K562 (cell line): Measurements from ENCODE around the gene JADE3. TPM values are rescaled to one million over a fixed set of nuclear protein-coding genes. Genes with fewer than 3 reads are reported as not detected.

Source experiments
- ATAC-seq: fragments of 200-7000 bp; cut with Tn5 transposase; 3 replicates; pipeline ENCODE4 v1.9.1; 2020; ENCODE audit warnings: moderate library complexity
- BruUV-seq: library from RNA; stranded (reverse); fragments of 400-500 nt; replicated peaks from 2 replicates; lab custom pipeline; 2021; lab: Mats Ljungman, UMichigan
- CTCF ChIA-PET: fragments of 300-600 bp; formaldehyde crosslinking; extraction: SDS; loops from one replicate; lab custom pipeline; 2021; ENCODE audit warnings: low intra/inter-chr PET ratio; lab: Yijun Ruan, JAX
- POLR2A ChIA-PET: fragments of 300-600, 350-650 bp; sonication (Branson Sonifier 250); formaldehyde crosslinking; extraction: SDS; loops from one replicate; lab custom pipeline; 2021; ENCODE audit warnings: antibody characterized with exemption, inconsistent platforms; lab: Yijun Ruan, JAX
- DNase-seq, 4 experiments: peaks; one replicate each; pipeline versions ENCODE4 v3.0.0 to v3.0.0-alpha.2; 2011 to 2018; ENCODE audit warnings: low spot score in 3 of 4, mixed read lengths in 3 of 4; ENCODE audit errors: extremely low read depth in 1 of 4
- FAIRE-seq: peaks from 2 replicates; lab custom pipeline; 2011; peaks lifted over from hg19 to GRCh38; lab: Jason Lieb, UNC
- H2AFZ ChIP-seq: 2 replicates; pipeline ENCODE4 v1.6.0; 2011; ENCODE audit warnings: low read depth, low read length, control low read depth, inconsistent platforms
- H3K27ac ChIP-seq: fragments of 200-600 bp; 3 replicates; pipeline ENCODE4 v1.8.0; 2011; ENCODE audit warnings: low read depth, mild to moderate bottlenecking, control low read depth, inconsistent platforms, low read length, moderate library complexity, mixed read lengths; ENCODE audit errors: extremely low read depth
- H3K27me3 ChIP-seq, 2 experiments: fragments of 300-600 bp in 1 of 2; 2 replicates in 1 of 2; 3 replicates in 1 of 2; pipeline versions ENCODE4 v1.6.0 to v1.8.0; 2011; ENCODE audit warnings: inconsistent platforms in 2 of 2, low read length in 2 of 2, mild to moderate bottlenecking in 1 of 2, mixed read lengths in 1 of 2, moderate library complexity in 1 of 2; ENCODE audit not compliant: control insufficient read depth in 2 of 2, insufficient read depth in 2 of 2
- H3K36me3 ChIP-seq: fragments of 300-600 bp; 3 replicates; pipeline ENCODE4 v1.8.0; 2011; ENCODE audit warnings: mild to moderate bottlenecking, low read length, inconsistent platforms; ENCODE audit not compliant: control insufficient read depth, insufficient read depth
- H3K4me1 ChIP-seq, 2 experiments: fragments of 200-600 bp in 1 of 2; replicated peaks in 1 of 2; 2 replicates in 1 of 2; 3 replicates in 1 of 2; pipeline versions ENCODE4 v1.5.1 to v1.8.0; 2011; ENCODE audit warnings: inconsistent platforms in 2 of 2, low read length in 2 of 2, mild to moderate bottlenecking in 1 of 2, mixed read lengths in 1 of 2, moderate library complexity in 1 of 2; ENCODE audit not compliant: control insufficient read depth in 2 of 2, insufficient read depth in 2 of 2
- H3K4me2 ChIP-seq: 2 replicates; pipeline ENCODE4 v1.6.1; 2011; ENCODE audit warnings: low read length, control low read depth, inconsistent platforms, mixed read lengths; ENCODE audit not compliant: insufficient read depth
- H3K4me3 ChIP-seq: fragments of 200-600 bp; sonication (generic), shearing (Covaris generic); 2 replicates; pipeline ENCODE4 v1.5.1; 2016; ENCODE audit warnings: control low read depth, inconsistent platforms
- H3K79me2 ChIP-seq: fragments of 200-600 bp; 3 replicates; pipeline ENCODE4 v1.8.0; 2011; ENCODE audit warnings: low read length, inconsistent platforms; ENCODE audit not compliant: control insufficient read depth, insufficient read depth
- H3K9ac ChIP-seq, 2 experiments: 2 replicates each; pipeline versions ENCODE4 v1.6.0 to v1.6.1; 2011; ENCODE audit warnings: low read depth in 2 of 2, low read length in 2 of 2, control low read depth in 1 of 2, inconsistent platforms in 1 of 2, mild to moderate bottlenecking in 1 of 2, mixed read lengths in 1 of 2; ENCODE audit not compliant: insufficient read depth in 1 of 2
- H3K9me1 ChIP-seq: one replicate; pipeline ENCODE4 v1.6.0; 2011; ENCODE audit warnings: inconsistent platforms, mild to moderate bottlenecking, low read length, moderate library complexity; ENCODE audit not compliant: control insufficient read depth, insufficient read depth
- H3K9me3 ChIP-seq: replicated peaks from 2 replicates; pipeline ENCODE4 v1.5.1; 2011; ENCODE audit warnings: low read depth, low read length, inconsistent platforms; ENCODE audit not compliant: control insufficient read depth, insufficient read depth
- H4K20me1 ChIP-seq: replicated peaks from 2 replicates; pipeline ENCODE4 v1.6.1; 2011; ENCODE audit warnings: low read length, inconsistent platforms, mixed read lengths; ENCODE audit not compliant: control insufficient read depth, insufficient read depth
- AFF1 ChIP-seq, 2 experiments: fragments of 450-650 bp; IDR thresholded peaks; 2 replicates each; pipeline ENCODE4 v1.6.1; 2018; ENCODE audit warnings: mild to moderate bottlenecking in 2 of 2, low read depth in 1 of 2; ENCODE audit not compliant: partially characterized antibody in 2 of 2
- ESRRA ChIP-seq: fragments of 450-650 bp; IDR thresholded peaks from 2 replicates; pipeline ENCODE4 v1.6.1; 2014; ENCODE audit warnings: low read depth, mild to moderate bottlenecking, moderate library complexity, borderline replicate concordance
- MYC ChIP-seq, 2 experiments: fragments of 250-450 bp in 1 of 2; sonication (Bioruptor Pico) in 1 of 2; IDR thresholded peaks; 2 replicates each; pipeline versions ENCODE4 v1.5.1 to v1.6.1; 2012 to 2021; ENCODE audit warnings: low read depth in 2 of 2, borderline replicate concordance in 1 of 2, improper control_type of control experiment in 1 of 2, low read length in 1 of 2, mild to moderate bottlenecking in 1 of 2, moderate library complexity in 1 of 2
- SMARCE1 ChIP-seq: fragments of 450-650 bp; IDR thresholded peaks from 2 replicates; pipeline ENCODE4 v1.7.1; 2016; ENCODE audit warnings: mild to moderate bottlenecking
- ZNF140 ChIP-seq: fragments of 250-450 bp; sonication (Bioruptor Pico); IDR thresholded peaks from 2 replicates; pipeline ENCODE4 v1.8.0; 2021; ENCODE audit warnings: moderate library complexity, mild to moderate bottlenecking, inconsistent platforms
- ZNF197 ChIP-seq: fragments of 200-800 bp; sonication (Bioruptor generic); IDR thresholded peaks from 2 replicates; pipeline ENCODE4 v1.6.1; 2016; ENCODE audit warnings: low read depth, missing genetic modification characterization, missing compliant biosample characterization
- ZNF354B ChIP-seq: fragments of 250-450 bp; sonication (Bioruptor Pico); IDR thresholded peaks from 2 replicates; pipeline ENCODE4 v1.4.0; 2020
- ZNF436 ChIP-seq: fragments of 250-450, 450-650 bp; sonication (Bioruptor Pico); formaldehyde crosslinking; IDR thresholded peaks from 2 replicates; pipeline ENCODE4 v1.7.0; 2020; ENCODE audit warnings: mild to moderate bottlenecking
- in situ Hi-C: fragments of 300-500 bp; cut with MboI; formaldehyde crosslinking; loops from 4 replicates; pipeline ENCODE4 v1.15.0; 2018; ENCODE audit warnings: inconsistent platforms, mixed read lengths
- intact Hi-C: fragments of 100-400 bp; cut with micrococcal nuclease; formaldehyde crosslinking; loops from 2 replicates; pipeline ENCODE4 v1.14.2; 2022
- polyA plus RNA-seq, 8 experiments: library from polyadenylated mRNA; depleted of rRNA in 4 of 8; stranded (reverse) in 5 of 8; unstranded in 3 of 8; fragments of >200 nt; fragmentation: Nextera tagmentation in 2 of 8; fragmentation: Illumina TruSeq in 1 of 8; extraction: Ambion mirVana in 2 of 8; extraction: Trizol in 1 of 8; gene quantifications; 2 replicates each; pipeline versions ENCODE4 v1.2.1 to v1.2.3, GENCODE V29; 2011 to 2014; ENCODE audit warnings: inconsistent platforms in 1 of 8, missing spikeins in 1 of 8
- total RNA-seq, 7 experiments: library from RNA; depleted of rRNA in 6 of 7; stranded (reverse); fragments of >200 nt in 6 of 7; fragmentation: Illumina TruSeq in 2 of 7; extraction: Trizol in 2 of 7; gene quantifications; 2 replicates each; pipeline versions ENCODE4 v1.2.1 to v1.2.3, GENCODE V29; 2011 to 2021; ENCODE audit warnings: low replicate concordance in 1 of 7

The JADE3 gene
- total and polyA plus RNA-seq, 9 of the 15 experiments (the other 6 are each of a cell fraction or from before 2014, with no cell fraction given): 2.6 to 10.0 (median 7.0) TPM

DNA sequence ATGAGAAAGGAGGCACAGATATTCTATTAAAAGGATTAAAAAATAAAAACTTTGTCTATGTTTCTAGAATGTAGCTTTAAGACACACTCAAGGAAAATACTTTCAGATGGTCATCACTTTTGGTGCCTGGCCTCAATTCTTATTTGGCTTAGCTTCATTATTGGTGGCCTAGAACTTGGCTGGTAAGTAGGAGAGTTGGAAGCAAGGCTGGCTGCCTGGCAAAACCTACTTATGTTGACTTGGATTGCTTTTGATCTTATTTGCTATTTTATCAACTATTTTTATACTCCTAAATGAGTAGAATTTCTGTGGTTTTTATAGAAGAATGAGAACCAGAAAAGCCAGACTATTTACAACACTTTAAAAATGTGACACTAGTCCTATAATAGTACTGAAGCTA lies 35.3 kb upstream of the JADE3 start:
- Histone ChIP-seq H3K9me3 (no peaks in the 10 kb centered on the region), H2AFZ (no peak overlapping the region), H3K27me3 (no peaks in the 10 kb centered on the region), H3K79me2 (no peaks in the 10 kb centered on the region), H3K36me3 (no peaks in the 10 kb centered on the region), H3K4me1 (no peaks in the 10 kb centered on the region), H3K27ac (no peak overlapping the region), H4K20me1 (no peaks in the 10 kb centered on the region), H3K9me1 (no peaks in the 10 kb centered on the region), H3K4me2 (no peak overlapping the region), H3K4me3 (no peak overlapping the region), H3K9ac (no peak overlapping the region)
- CTCF ChIA-PET: no interaction called here
- in situ Hi-C loops: no loop called here
- DNase-seq (no peak), FAIRE-seq (no peak), ATAC-seq (no peak)
- TF ChIP-seq MYC (IDR thresholded peaks at IDR 0.05; ENCODE audit: low read depth, low read length): no peak
- no peak for TF ChIP-seq MYC (CRISPR knock-in tag; IDR thresholded peaks at IDR 0.05; ENCODE audit: borderline replicate concordance, low read depth)
- TF ChIP-seq AFF1 (IDR thresholded peaks at IDR 0.05; ENCODE audit: low read depth in 1 of 2, partially characterized antibody in 2 of 2): no peak
- no peak for TF ChIP-seq ESRRA
- TF ChIP-seq ZNF436 (CRISPR knock-in tag): no peak
- TF ChIP-seq SMARCE1: no peak
- TF ChIP-seq ZNF197: no peak
- TF ChIP-seq ZNF354B (CRISPR knock-in tag): no peak
- TF ChIP-seq ZNF140 (CRISPR knock-in tag): no peak
- POLR2A ChIA-PET: no interaction called here
- BruUV-seq: no TSS peak
- intact Hi-C loops: no loop called here
